Hepatocyte (in vitro differentiated cells): ENCODE measurements around the gene PRR35. TPM values are rescaled to one million over a fixed set of nuclear protein-coding genes. Genes with fewer than 3 reads are reported as not detected.

Experiments
- DNase-seq: peaks from one replicate; pipeline ENCODE4 v3.0.0-alpha.2; 2016; ENCODE audit warnings: low spot score
- H2AFZ ChIP-seq: fragments of 200-600 bp; sonication (generic); 2 replicates; pipeline ENCODE4 v1.6.0; 2016; ENCODE audit warnings: antibody characterized with exemption, mild to moderate bottlenecking
- H3K27ac ChIP-seq: fragments of 200-600 bp; sonication (generic); 2 replicates; pipeline ENCODE4 v1.5.1; 2016; ENCODE audit warnings: mild to moderate bottlenecking
- H3K27me3 ChIP-seq: fragments of 200-600 bp; sonication (generic); 2 replicates; pipeline ENCODE4 v1.6.1; 2016
- H3K36me3 ChIP-seq: fragments of 200-600 bp; sonication (generic); replicated peaks from 2 replicates; pipeline ENCODE4 v1.5.1; 2016; ENCODE audit warnings: low read depth; ENCODE audit not compliant: insufficient read depth
- H3K4me1 ChIP-seq: fragments of 200-600 bp; sonication (generic); 2 replicates; pipeline ENCODE4 v1.5.1; 2016; ENCODE audit warnings: mild to moderate bottlenecking, moderate library complexity; ENCODE audit not compliant: insufficient read depth
- H3K4me2 ChIP-seq: fragments of 200-600 bp; sonication (generic); 2 replicates; pipeline ENCODE4 v1.6.0; 2016
- H3K4me3 ChIP-seq: fragments of 200-600 bp; sonication (generic); 2 replicates; pipeline ENCODE4 v1.5.1; 2016; ENCODE audit warnings: mild to moderate bottlenecking
- H3K79me2 ChIP-seq: fragments of 200-600 bp; sonication (generic); 2 replicates; pipeline ENCODE4 v1.6.0; 2017; ENCODE audit warnings: mild to moderate bottlenecking
- H3K9me2 ChIP-seq: fragments of 200-600 bp; sonication (generic); replicated peaks from 2 replicates; pipeline ENCODE4 v1.6.0; 2017; ENCODE audit warnings: mild to moderate bottlenecking; ENCODE audit not compliant: insufficient read depth
- H3K9me3 ChIP-seq: fragments of 200-600 bp; sonication (generic); 2 replicates; pipeline ENCODE4 v1.5.1; 2016; ENCODE audit warnings: low read depth, mild to moderate bottlenecking
- H4K20me1 ChIP-seq: fragments of 200-600 bp; sonication (generic); 2 replicates; pipeline ENCODE4 v1.6.0; 2016; ENCODE audit warnings: mild to moderate bottlenecking; ENCODE audit not compliant: insufficient read depth, poor library complexity, severe bottlenecking
- CTCF ChIP-seq: fragments of 200-600 bp; sonication (generic); IDR thresholded peaks from 2 replicates; pipeline ENCODE4 v1.5.1; 2016; ENCODE audit warnings: antibody characterized with exemption, mild to moderate bottlenecking; ENCODE audit not compliant: poor library complexity
- EZH2 ChIP-seq: fragments of 200-600 bp; sonication (generic); IDR thresholded peaks from 2 replicates; pipeline ENCODE4 v1.6.1; 2016; ENCODE audit warnings: antibody characterized with exemption, mild to moderate bottlenecking, borderline replicate concordance
- EZH2phosphoT487 ChIP-seq: fragments of 200-600 bp; sonication (generic); IDR thresholded peaks from one replicate; pipeline ENCODE4 v1.6.1; 2018; ENCODE audit warnings: antibody characterized with exemption, mild to moderate bottlenecking, low read depth, moderate library complexity; ENCODE audit not compliant: unreplicated experiment, severe bottlenecking
- WGBS: methylation state at CpG from one replicate; pipeline ENCODE4 v1.1.6; 2016; ENCODE audit warnings: low lambda C conversion rate; ENCODE audit errors: missing lambda C conversion rate; 5-methylcytosine and 5-hydroxymethylcytosine counted together
- polyA plus RNA-seq: library from polyadenylated mRNA; unstranded; fragments of >200 nt; fragmentation: Nextera tagmentation; extraction: Ambion mirVana; gene quantifications from 2 replicates; pipeline ENCODE4 v1.2.1, GENCODE V29; 2016
- total RNA-seq: library from RNA; depleted of rRNA; stranded (reverse); fragments of >200 nt; gene quantifications from 2 replicates; pipeline ENCODE4 v1.2.3, GENCODE V29; 2014

PRR35 gene
- total and polyA plus RNA-seq, 2 experiments from 2014 or later, result not detected

DNA sequence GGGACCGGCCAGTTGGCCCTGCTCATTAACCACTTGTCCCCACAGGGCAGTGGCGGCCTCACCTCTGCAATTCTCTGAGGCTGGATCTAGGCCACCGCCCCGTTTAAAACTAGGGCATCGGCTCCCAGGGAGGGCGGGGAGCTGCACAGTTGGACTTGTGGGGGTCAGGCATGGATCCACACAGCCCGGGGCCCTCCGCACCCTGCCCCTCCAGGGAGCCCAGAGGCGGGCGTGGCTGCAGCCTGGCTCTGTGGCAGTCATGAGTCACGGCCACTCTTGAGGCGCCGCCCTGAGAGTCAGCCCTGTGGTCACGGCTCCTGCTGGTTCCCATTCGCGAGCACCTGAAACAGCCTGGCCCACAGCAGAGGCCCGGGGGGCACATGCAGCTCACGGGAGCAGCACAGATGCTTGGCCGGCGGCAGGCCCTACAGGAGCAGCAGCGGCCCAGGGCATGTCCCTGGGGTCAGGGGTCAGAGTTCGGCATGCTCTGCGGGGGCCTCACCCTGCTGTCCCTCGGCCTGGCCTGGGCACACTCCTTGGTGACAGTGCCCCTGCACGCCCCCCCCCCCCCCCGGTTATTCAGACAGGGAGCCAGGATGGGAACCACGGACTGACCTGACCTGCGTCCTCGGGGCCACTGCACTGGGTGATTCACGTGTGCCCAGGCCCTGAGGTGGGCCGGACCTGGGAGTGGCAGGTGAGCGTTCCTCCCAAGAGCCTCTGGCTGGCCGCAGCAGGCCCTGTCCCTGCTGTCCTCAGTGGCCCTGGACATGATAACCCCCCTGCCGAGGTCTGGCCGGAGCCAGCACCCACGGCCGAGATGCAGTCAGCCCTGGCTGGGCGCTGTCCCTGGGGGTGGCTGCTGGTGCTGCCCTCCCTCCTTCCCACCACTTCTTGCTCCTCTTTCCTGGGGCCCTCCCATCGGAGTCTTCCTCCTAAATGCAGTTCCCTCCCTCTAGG is 24.5 kb upstream of the PRR35 start:
- 72% methylated on average over 30 of the region's 39 CpGs for WGBS
- no peak overlapping the region for H3K4me3 ChIP-seq
- H3K4me2 ChIP-seq, result peak overlapping the region; percentile 71
- DNase-seq, result peak; percentile 89
- peak overlapping the region; percentile 84 for H3K27ac ChIP-seq
- no peak for TF ChIP-seq CTCF
- TF ChIP-seq EZH2, result no peak
- no peak for TF ChIP-seq EZH2phosphoT487
- no peaks in the 10 kb centered on the region for H3K9me2 ChIP-seq
- no peaks in the 10 kb centered on the region for H3K27me3 ChIP-seq
- H3K36me3 ChIP-seq, result no peaks in the 10 kb centered on the region
- no peaks in the 10 kb centered on the region for H3K9me3 ChIP-seq
- no peak overlapping the region for H2AFZ ChIP-seq
- peaks cover 94% of the 10 kb centered on the region for H3K79me2 ChIP-seq
- peaks cover 22% of the 10 kb centered on the region for H3K4me1 ChIP-seq
- H4K20me1 ChIP-seq, result peaks cover 26% of the 10 kb centered on the region

GRCh38 chr16:536746-537145 is 23.4 kb upstream of the PRR35 start:
- Histone ChIP-seq H3K27me3 (no peaks in the 10 kb centered on the region), H3K9me3 (no peaks in the 10 kb centered on the region), H3K9me2 (no peaks in the 10 kb centered on the region), H2AFZ (no peak overlapping the region), H3K4me1 (peaks cover 22% of the 10 kb centered on the region), H3K27ac (no peak overlapping the region), H3K79me2 (peaks cover 92% of the 10 kb centered on the region), H3K36me3 (no peaks in the 10 kb centered on the region), H3K4me3 (no peak overlapping the region), H3K4me2 (no peak overlapping the region), H4K20me1 (peaks cover 18% of the 10 kb centered on the region)
- no peak for TF ChIP-seq EZH2phosphoT487
- TF ChIP-seq EZH2, result no peak
- TF ChIP-seq CTCF, result no peak
- DNase-seq, result no peak
- WGBS, result 96% methylated on average over 17 of the region's 17 CpGs

DNA sequence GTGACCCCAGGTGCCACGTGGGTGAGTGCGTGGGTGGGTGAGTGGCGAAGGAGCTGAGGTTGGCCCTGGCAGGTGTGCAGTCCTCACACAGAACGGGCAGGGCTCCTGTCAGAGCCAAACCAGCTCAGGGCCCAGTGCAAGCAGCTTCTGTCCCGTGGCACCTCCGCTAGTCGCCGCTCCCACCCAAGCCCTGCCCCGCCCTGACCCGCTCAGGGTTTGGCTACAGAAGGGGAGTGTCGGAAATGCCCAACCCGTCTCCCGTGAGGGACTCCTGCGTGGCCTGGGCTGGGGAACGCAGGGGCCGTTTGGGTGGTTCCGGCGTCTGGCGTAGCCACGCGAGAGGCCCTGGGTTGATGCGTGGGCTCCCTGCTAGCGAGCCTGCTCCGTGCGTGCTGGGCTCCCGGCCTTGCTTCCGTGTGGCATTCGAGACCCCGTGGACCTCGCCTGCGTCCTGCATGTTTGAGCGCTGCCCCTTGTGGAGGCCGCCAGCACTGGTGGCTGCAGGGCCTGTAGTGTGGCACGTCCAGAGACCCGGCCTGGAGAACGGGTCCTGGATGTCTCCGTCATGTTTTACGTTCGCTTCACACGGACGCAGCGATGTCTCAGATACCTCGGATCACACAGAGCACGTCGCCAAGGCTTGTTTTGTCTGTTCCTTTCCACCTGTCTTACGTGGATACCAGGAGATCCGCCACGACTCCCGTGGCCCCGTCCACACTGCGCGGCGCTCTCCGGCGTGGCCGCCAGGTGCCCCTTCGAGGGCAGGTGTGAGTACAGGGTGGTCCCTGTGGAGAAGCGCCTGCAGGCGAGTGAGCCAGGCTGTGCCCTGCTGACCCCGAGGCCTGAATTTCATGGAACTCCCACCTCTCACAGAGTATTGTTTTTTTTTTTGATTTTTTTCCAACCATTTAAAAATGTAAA is 22.5 kb upstream of the PRR35 start:
- 97% methylated on average over 56 of the region's 60 CpGs for WGBS

More for the DNA sequence above, 22.5 kb upstream of the PRR35 start:
- Histone ChIP-seq H2AFZ (no peak overlapping the region), H3K9me2 (no peaks in the 10 kb centered on the region), H3K27me3 (no peaks in the 10 kb centered on the region), H3K36me3 (no peaks in the 10 kb centered on the region), H3K4me1 (peaks cover 22% of the 10 kb centered on the region), H3K4me3 (no peak overlapping the region), H3K79me2 (peaks cover 88% of the 10 kb centered on the region), H3K9me3 (no peaks in the 10 kb centered on the region), H3K27ac (no peak overlapping the region), H3K4me2 (no peak overlapping the region), H4K20me1 (peaks cover 22% of the 10 kb centered on the region)
- no peak for DNase-seq
- TF ChIP-seq EZH2 (no peak), EZH2phosphoT487 (no peak), CTCF (peak; percentile 4)
